ENCODE measurements around the gene GRM4. TPM values are rescaled to one million over a fixed set of nuclear protein-coding genes. Genes with fewer than 3 reads are reported as not detected.

GRM4 gene
- total RNA-seq, 1 donor from 2014 or later, result 1.2 TPM

GRCh38 chr6:34104186-34104585 is 41.7 kb downstream of the GRM4 start:
- Mint-ChIP-seq H3K9me3 (no peaks in the 10 kb centered on the region), H3K27me3 (ENCODE audit: insufficient read depth, low read depth) (peaks cover 11% of the 10 kb centered on the region), H3K4me3 (no peak overlapping the region), H3K4me1 (no peaks in the 10 kb centered on the region), H3K36me3 (no peaks in the 10 kb centered on the region), H3K27ac (no peak overlapping the region)
- no peak overlapping the region for H2AFZ ChIP-seq (replicated peaks)
- H3K4me3 ChIP-seq, result no peak overlapping the region
- no peaks in the 10 kb centered on the region for H3K36me3 ChIP-seq
- H3F3A ChIP-seq (ENCODE audit: low read depth), result no peaks in the 10 kb centered on the region
- no peaks in the 10 kb centered on the region for H3K9me3 ChIP-seq (ENCODE audit: low read depth)
- no peaks in the 10 kb centered on the region for H3K27me3 ChIP-seq
- TF ChIP-seq CTCF (IDR thresholded peaks at IDR 0.05) (no peak), EZH2phosphoT487 (IDR thresholded peaks at IDR 0.05) (no peak), EZH2 (IDR thresholded peaks at IDR 0.05) (no peak)
- H3K4me1 ChIP-seq, result no peaks in the 10 kb centered on the region
- H3K9ac ChIP-seq, result no peak overlapping the region
- H4K20me1 ChIP-seq (ENCODE audit: low read depth), result no peaks in the 10 kb centered on the region
- H3K79me2 ChIP-seq (ENCODE audit: low read depth), result no peaks in the 10 kb centered on the region
- DNase-seq (ENCODE audit: low spot score), result no peak
- no peak overlapping the region for H3K27ac ChIP-seq
- no peak overlapping the region for H3K4me2 ChIP-seq

DNA sequence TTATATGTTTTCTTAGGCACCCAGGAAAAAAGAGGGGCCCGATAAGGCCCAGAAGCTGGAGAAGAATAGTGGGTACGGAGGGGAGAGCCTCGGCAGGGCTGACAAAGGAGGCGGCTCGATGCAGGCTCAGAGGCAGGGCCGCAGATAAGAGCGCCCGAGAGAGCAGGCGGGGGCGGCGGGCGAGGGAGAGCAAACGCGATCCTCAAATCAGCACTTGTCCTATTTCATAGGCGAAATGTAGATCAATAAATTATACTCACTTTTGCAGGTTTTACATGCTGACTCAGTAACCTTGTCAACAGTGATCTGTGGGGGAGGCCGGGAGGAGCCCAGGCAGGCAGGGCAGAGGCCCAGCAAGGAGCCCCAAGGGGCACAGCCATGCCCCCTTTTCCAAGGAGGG is 42.6 kb downstream of the GRM4 start:
- peaks cover 6% of the 10 kb centered on the region for H3K4me1 ChIP-seq
- H3K27me3 ChIP-seq, result no peaks in the 10 kb centered on the region
- no peak overlapping the region for H3K4me3 ChIP-seq
- no peak overlapping the region for H3K27ac ChIP-seq
- no peaks in the 10 kb centered on the region for H3F3A ChIP-seq (ENCODE audit: low read depth)
- TF ChIP-seq CTCF (IDR thresholded peaks at IDR 0.05), result no peak
- TF ChIP-seq EZH2phosphoT487 (IDR thresholded peaks at IDR 0.05), result no peak
- no peak for TF ChIP-seq EZH2 (IDR thresholded peaks at IDR 0.05)
- H3K9me3 ChIP-seq (ENCODE audit: low read depth), result no peaks in the 10 kb centered on the region
- H3K4me1 Mint-ChIP-seq, result no peaks in the 10 kb centered on the region
- H3K9ac ChIP-seq, result no peak overlapping the region
- H3K4me2 ChIP-seq, result no peak overlapping the region
- no peak overlapping the region for H3K4me3 Mint-ChIP-seq
- H3K9me3 Mint-ChIP-seq, result no peaks in the 10 kb centered on the region
- H3K79me2 ChIP-seq (ENCODE audit: low read depth), result no peaks in the 10 kb centered on the region
- H3K27ac Mint-ChIP-seq, result no peak overlapping the region
- H3K36me3 Mint-ChIP-seq, result no peaks in the 10 kb centered on the region
- H3K36me3 ChIP-seq, result no peaks in the 10 kb centered on the region
- no peak for DNase-seq (ENCODE audit: low spot score)
- peaks cover 11% of the 10 kb centered on the region for H3K27me3 Mint-ChIP-seq (ENCODE audit: insufficient read depth, low read depth)
- no peak overlapping the region for H2AFZ ChIP-seq (replicated peaks)
- no peaks in the 10 kb centered on the region for H4K20me1 ChIP-seq (ENCODE audit: low read depth)

- peaks cover 11% of the 10 kb centered on the region for H3K27me3 Mint-ChIP-seq (ENCODE audit: insufficient read depth, low read depth)
- no peaks in the 10 kb centered on the region for H3K9me3 Mint-ChIP-seq
- Histone ChIP-seq H3K4me3 (no peak overlapping the region), H3K27me3 (no peaks in the 10 kb centered on the region), H3F3A (ENCODE audit: low read depth) (no peaks in the 10 kb centered on the region), H3K9ac (no peak overlapping the region), H3K4me1 (peaks cover 6% of the 10 kb centered on the region), H3K79me2 (ENCODE audit: low read depth) (no peaks in the 10 kb centered on the region), H3K9me3 (ENCODE audit: low read depth) (no peaks in the 10 kb centered on the region), H3K27ac (no peak overlapping the region), H3K4me2 (no peak overlapping the region), H4K20me1 (ENCODE audit: low read depth) (no peaks in the 10 kb centered on the region), H3K36me3 (no peaks in the 10 kb centered on the region), H2AFZ (replicated peaks) (no peak overlapping the region)
- no peak overlapping the region for H3K27ac Mint-ChIP-seq
- H3K4me3 Mint-ChIP-seq, result no peak overlapping the region
- no peaks in the 10 kb centered on the region for H3K36me3 Mint-ChIP-seq
- no peak for DNase-seq (ENCODE audit: low spot score)
- TF ChIP-seq CTCF (IDR thresholded peaks at IDR 0.05), result no peak
- H3K4me1 Mint-ChIP-seq, result no peaks in the 10 kb centered on the region
These were observed 43.2 kb downstream of the GRM4 start for GRCh38 chr6:34102696-34103095.
